CD4-positive, alpha-beta T cell (primary cell): ENCODE data around the gene HOXC11. TPM values are rescaled to one million over a fixed set of nuclear protein-coding genes. Genes with fewer than 3 reads are reported as not detected.

Experiments
- ATAC-seq: fragments of 200-7000 bp; cut with Tn5 transposase; one replicate; pipeline ENCODE4 v1.10.0; 2022; ENCODE audit warnings: mild to moderate bottlenecking; ENCODE audit not compliant: poor library complexity
- CTCF ChIA-PET: fragments of 350-600 bp; sonication (Branson Sonifier 250); formaldehyde crosslinking; loops from one replicate; lab custom pipeline; 2021; ENCODE audit warnings: antibody characterized with exemption, inconsistent platforms; lab: Charles Lee
- POLR2A ChIA-PET: fragments of 350-600 bp; sonication (Branson Sonifier 250); formaldehyde crosslinking; loops from one replicate; lab custom pipeline; 2021; ENCODE audit warnings: antibody characterized with exemption, inconsistent platforms; lab: Charles Lee
- DNase-seq, 14 experiments: peaks; one replicate each; pipeline ENCODE4 v3.0.0-alpha.2; 2013 to 2020; ENCODE audit warnings: mixed read lengths in 2 of 14
- H3K27ac ChIP-seq, 2 donors: one replicate each; pipeline versions ENCODE4 v1.5.1 to v1.7.0; 2013; ENCODE audit warnings: low read length in 2 of 2, low read depth in 1 of 2, mild to moderate bottlenecking in 1 of 2
- H3K27me3 ChIP-seq, 2 experiments: 1 replicate in 1 of 2; 2 replicates in 1 of 2; pipeline versions ENCODE4 v1.6.1 to v1.7.0; 2013; ENCODE audit warnings: low read length in 2 of 2, control low read depth in 1 of 2, mild to moderate bottlenecking in 1 of 2, moderate library complexity in 1 of 2; ENCODE audit not compliant: insufficient read depth in 2 of 2, control insufficient read depth in 1 of 2
- H3K36me3 ChIP-seq: one replicate; pipeline ENCODE4 v1.6.1; 2013; ENCODE audit warnings: low read length, control low read depth; ENCODE audit not compliant: insufficient read depth
- H3K4me1 ChIP-seq: one replicate; pipeline ENCODE4 v1.6.1; 2013; ENCODE audit warnings: low read length, control low read depth; ENCODE audit not compliant: insufficient read depth
- H3K4me3 ChIP-seq: one replicate; pipeline ENCODE4 v1.5.1; 2013; ENCODE audit warnings: mild to moderate bottlenecking, low read length, moderate library complexity
- H3K9me3 ChIP-seq, 2 experiments: 1 replicate in 1 of 2; 2 replicates in 1 of 2; pipeline versions ENCODE4 v1.6.1 to v1.7.0; 2013; ENCODE audit warnings: low read length in 2 of 2, mild to moderate bottlenecking in 2 of 2, control low read depth in 1 of 2, moderate library complexity in 1 of 2; ENCODE audit not compliant: control insufficient read depth in 1 of 2, insufficient read depth in 1 of 2
- H3K27ac Mint-ChIP-seq: one replicate; pipeline ENCODE4 v1.8.0; 2020; ENCODE audit warnings: mixed read lengths
- H3K27me3 Mint-ChIP-seq: one replicate; pipeline ENCODE4 v1.8.0; 2021; ENCODE audit warnings: mixed read lengths
- H3K36me3 Mint-ChIP-seq: one replicate; pipeline ENCODE4 v1.8.0; 2021; ENCODE audit warnings: low read depth, mixed read lengths
- H3K4me1 Mint-ChIP-seq: one replicate; pipeline ENCODE4 v1.8.0; 2021; ENCODE audit warnings: low read depth, mixed read lengths
- H3K4me3 Mint-ChIP-seq: one replicate; pipeline ENCODE4 v1.8.0; 2020; ENCODE audit warnings: mild to moderate bottlenecking, mixed read lengths
- H3K9me3 Mint-ChIP-seq: one replicate; pipeline ENCODE4 v1.8.0; 2020; ENCODE audit warnings: mixed read lengths
- intact Hi-C, 2 experiments: fragments of 100-400 bp; cut with DNase I in 1 of 2; cut with micrococcal nuclease in 1 of 2; formaldehyde crosslinking; loops; one replicate each; pipeline versions ENCODE4 v1.15.1 to v1.9.0; 2023 to 2025; cut with DNase I, micrococcal nuclease
- total RNA-seq, 174 experiments: library from RNA in 2 of 174; stranded (reverse) in 2 of 174; gene quantifications; one replicate each; pipeline ENCODE4 v1.2.3 and lab custom pipeline; 2021 to 2026
- TF ChIP-seq, protein P1 (sequence below): fragments of 200-600 bp; IDR thresholded peaks from one replicate; pipeline ENCODE4 v1.8.0; 2022; ENCODE audit warnings: antibody characterized with exemption, mild to moderate bottlenecking

Gene HOXC11
- total RNA-seq, 2 experiments from 2014 or later, result not detected

DNA sequence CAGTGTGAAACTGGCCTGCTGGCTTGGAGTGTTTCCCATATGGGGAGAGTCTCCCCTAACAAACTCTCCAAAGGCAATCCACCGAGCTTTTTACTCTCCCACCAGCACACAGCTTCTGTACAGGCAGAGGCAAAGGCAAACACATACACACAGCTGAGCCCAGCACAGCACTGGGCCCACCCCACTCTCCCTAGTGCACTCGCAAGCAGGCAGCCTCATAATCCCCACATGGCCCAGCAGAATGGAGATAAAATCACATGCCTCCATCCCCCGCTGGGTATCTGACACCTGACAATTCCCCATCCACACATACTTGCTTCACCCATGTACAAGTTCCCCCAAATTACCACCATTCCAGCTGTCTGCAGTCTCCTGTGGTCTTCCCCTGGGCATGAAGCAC is 14.8 kb upstream of the HOXC11 start:
- intact Hi-C loops, result no loop called here
- CTCF ChIA-PET, result no interaction called here
- H3K4me1 ChIP-seq, result peaks cover 42% of the 10 kb centered on the region
- POLR2A ChIA-PET, result interaction anchor here (1.1 kb wide), 1 partner anchor 13 kb away, joined by 3 read pairs; no protein-coding TSS in a partner anchor
- H3K4me3 Mint-ChIP-seq, result no peak overlapping the region
- no peak overlapping the region for H3K4me3 ChIP-seq
- DNase-seq (no peak), ATAC-seq (no peak)
- TF ChIP-seq, protein P1, sequence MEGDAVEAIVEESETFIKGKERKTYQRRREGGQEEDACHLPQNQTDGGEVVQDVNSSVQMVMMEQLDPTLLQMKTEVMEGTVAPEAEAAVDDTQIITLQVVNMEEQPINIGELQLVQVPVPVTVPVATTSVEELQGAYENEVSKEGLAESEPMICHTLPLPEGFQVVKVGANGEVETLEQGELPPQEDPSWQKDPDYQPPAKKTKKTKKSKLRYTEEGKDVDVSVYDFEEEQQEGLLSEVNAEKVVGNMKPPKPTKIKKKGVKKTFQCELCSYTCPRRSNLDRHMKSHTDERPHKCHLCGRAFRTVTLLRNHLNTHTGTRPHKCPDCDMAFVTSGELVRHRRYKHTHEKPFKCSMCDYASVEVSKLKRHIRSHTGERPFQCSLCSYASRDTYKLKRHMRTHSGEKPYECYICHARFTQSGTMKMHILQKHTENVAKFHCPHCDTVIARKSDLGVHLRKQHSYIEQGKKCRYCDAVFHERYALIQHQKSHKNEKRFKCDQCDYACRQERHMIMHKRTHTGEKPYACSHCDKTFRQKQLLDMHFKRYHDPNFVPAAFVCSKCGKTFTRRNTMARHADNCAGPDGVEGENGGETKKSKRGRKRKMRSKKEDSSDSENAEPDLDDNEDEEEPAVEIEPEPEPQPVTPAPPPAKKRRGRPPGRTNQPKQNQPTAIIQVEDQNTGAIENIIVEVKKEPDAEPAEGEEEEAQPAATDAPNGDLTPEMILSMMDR, result no peak
- peaks cover 38% of the 10 kb centered on the region for H3K4me1 Mint-ChIP-seq
- H3K9me3 ChIP-seq, result peaks cover 0 to 65% of the 10 kb centered on the region in 2 experiments
- no peak overlapping the region for H3K27ac Mint-ChIP-seq
- H3K9me3 Mint-ChIP-seq, result no peaks in the 10 kb centered on the region
- H3K36me3 ChIP-seq, result no peaks in the 10 kb centered on the region
- H3K36me3 Mint-ChIP-seq, result no peaks in the 10 kb centered on the region
- peaks cover 92% of the 10 kb centered on the region for H3K27me3 Mint-ChIP-seq
- H3K27ac ChIP-seq, result no peak overlapping the region
- H3K27me3 ChIP-seq, result peaks cover 93 to 99% of the 10 kb centered on the region in 2 experiments

DNA sequence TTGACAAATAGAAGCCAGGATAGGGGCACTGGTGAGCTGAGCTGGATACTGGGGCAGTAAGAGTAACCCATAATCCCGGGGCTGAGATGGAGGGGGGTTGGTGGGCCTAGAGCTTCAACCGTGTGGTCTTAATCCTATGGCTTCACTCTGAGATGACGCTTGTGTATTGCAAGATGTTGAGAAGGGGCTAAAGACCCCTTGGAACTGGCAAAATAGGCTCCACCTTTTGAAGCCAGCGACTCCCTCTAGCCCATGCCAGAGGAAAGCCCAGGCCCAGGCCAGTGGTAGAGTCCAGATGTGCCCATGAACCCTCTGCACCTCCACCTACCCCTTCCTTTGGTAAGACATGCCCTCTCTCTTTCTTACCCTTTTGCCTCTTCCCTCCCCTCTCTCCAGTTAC is 13.6 kb upstream of the HOXC11 start:
- H3K27me3 ChIP-seq, result peaks cover 93 to 99% of the 10 kb centered on the region in 2 experiments
- peaks cover 50% of the 10 kb centered on the region for H3K4me1 ChIP-seq
- DNase-seq (no peak), ATAC-seq (no peak)
- Mint-ChIP-seq H3K4me1 (peaks cover 33% of the 10 kb centered on the region), H3K4me3 (no peak overlapping the region), H3K9me3 (no peaks in the 10 kb centered on the region), H3K27ac (no peak overlapping the region), H3K36me3 (no peaks in the 10 kb centered on the region), H3K27me3 (peaks cover 92% of the 10 kb centered on the region)
- TF ChIP-seq, protein P1, result no peak
- ChIA-PET POLR2A (interaction anchor here (1.1 kb wide), 1 partner anchor 12 kb away, joined by 3 read pairs; no protein-coding TSS in a partner anchor), CTCF (no interaction called here)
- no peak overlapping the region for H3K4me3 ChIP-seq
- peaks cover 5 to 67% of the 10 kb centered on the region in 2 experiments for H3K9me3 ChIP-seq
- intact Hi-C loops, result no loop called here
- H3K36me3 ChIP-seq, result no peaks in the 10 kb centered on the region
- H3K27ac ChIP-seq, result no peak overlapping the region

DNA sequence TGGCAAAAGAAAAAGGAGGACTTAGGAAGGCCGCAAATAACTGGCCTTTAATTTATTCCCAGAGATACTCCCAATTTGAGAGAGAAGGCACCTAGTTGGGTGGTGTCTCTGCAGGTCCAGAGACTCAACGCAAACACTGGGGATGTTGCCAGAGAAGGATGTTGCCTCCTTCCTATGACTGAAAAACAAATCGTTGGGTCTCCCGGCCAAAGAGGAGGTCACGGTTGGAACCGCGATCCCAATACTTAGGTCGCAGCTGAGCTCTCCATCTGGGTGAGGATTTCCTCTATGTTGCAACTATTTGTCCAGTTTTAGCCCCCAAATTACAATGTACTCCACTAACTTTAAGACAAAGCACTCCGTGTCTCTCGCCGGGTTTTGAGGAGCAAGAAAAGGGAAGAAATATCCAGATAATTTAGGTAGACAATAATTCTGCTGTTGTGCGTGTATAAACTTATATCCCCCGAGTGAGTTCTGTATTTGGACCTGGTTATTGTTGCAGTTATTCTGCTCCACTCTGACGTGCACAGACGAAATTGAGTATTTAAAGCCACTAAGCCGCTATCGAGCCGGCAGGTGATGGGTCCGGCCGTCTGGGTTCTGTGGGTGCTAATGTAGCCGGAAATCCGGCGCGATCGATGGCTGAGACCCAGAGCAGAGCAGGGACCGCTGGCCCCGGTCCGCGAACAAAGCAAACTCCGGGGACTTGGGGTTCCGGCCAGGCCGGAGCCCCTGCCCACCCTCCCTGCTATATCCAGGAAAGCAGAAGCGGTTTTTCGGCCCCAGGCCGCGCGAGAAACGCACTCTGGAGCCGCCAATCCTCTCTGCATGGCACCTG is 12.5 kb upstream of the HOXC11 start:
- H3K36me3 ChIP-seq, result no peaks in the 10 kb centered on the region
- ChIA-PET POLR2A (no interaction called here), CTCF (no interaction called here)
- H3K4me1 ChIP-seq, result peaks cover 46% of the 10 kb centered on the region
- no peaks in the 10 kb centered on the region for H3K36me3 Mint-ChIP-seq
- H3K27me3 ChIP-seq, result peaks cover 95 to 100% of the 10 kb centered on the region in 2 experiments
- H3K9me3 ChIP-seq, result peaks cover 8 to 61% of the 10 kb centered on the region in 2 experiments
- ATAC-seq (no peak), DNase-seq (no peak)
- no peak overlapping the region for H3K27ac ChIP-seq
- H3K4me1 Mint-ChIP-seq, result peaks cover 43% of the 10 kb centered on the region
- TF ChIP-seq, protein P1, result no peak
- H3K9me3 Mint-ChIP-seq, result no peaks in the 10 kb centered on the region
- no peak overlapping the region for H3K4me3 Mint-ChIP-seq
- H3K27me3 Mint-ChIP-seq, result peaks cover 95% of the 10 kb centered on the region
- no peak overlapping the region for H3K27ac Mint-ChIP-seq
- no peak overlapping the region for H3K4me3 ChIP-seq
- intact Hi-C loops, result loop anchor here (5.0 kb wide), 2 partner anchors 37 to 87 kb away; no protein-coding TSS in a partner anchor
